K562 (cell line): Measurements from ENCODE around the gene ELSPBP1. TPM values are rescaled to one million over a fixed set of nuclear protein-coding genes. Genes with fewer than 3 reads are reported as not detected.

Experiments used
- ATAC-seq: fragments of 200-7000 bp; cut with Tn5 transposase; 3 replicates; pipeline ENCODE4 v1.9.1; 2020; ENCODE audit warnings: moderate library complexity
- BruUV-seq: library from RNA; stranded (reverse); fragments of 400-500 nt; replicated peaks from 2 replicates; lab custom pipeline; 2021; lab: Mats Ljungman, UMichigan
- CTCF ChIA-PET: fragments of 300-600 bp; formaldehyde crosslinking; extraction: SDS; loops from one replicate; lab custom pipeline; 2021; ENCODE audit warnings: low intra/inter-chr PET ratio; lab: Yijun Ruan, JAX
- POLR2A ChIA-PET: fragments of 300-600, 350-650 bp; sonication (Branson Sonifier 250); formaldehyde crosslinking; extraction: SDS; loops from one replicate; lab custom pipeline; 2021; ENCODE audit warnings: antibody characterized with exemption, inconsistent platforms; lab: Yijun Ruan, JAX
- DNase-seq, 4 experiments: peaks; one replicate each; pipeline versions ENCODE4 v3.0.0 to v3.0.0-alpha.2; 2011 to 2018; ENCODE audit warnings: low spot score in 3 of 4, mixed read lengths in 3 of 4; ENCODE audit errors: extremely low read depth in 1 of 4
- FAIRE-seq: peaks from 2 replicates; lab custom pipeline; 2011; peaks lifted over from hg19 to GRCh38; lab: Jason Lieb, UNC
- H2AFZ ChIP-seq: 2 replicates; pipeline ENCODE4 v1.6.0; 2011; ENCODE audit warnings: low read depth, low read length, control low read depth, inconsistent platforms
- H3K27ac ChIP-seq: fragments of 200-600 bp; 3 replicates; pipeline ENCODE4 v1.8.0; 2011; ENCODE audit warnings: low read depth, mild to moderate bottlenecking, control low read depth, inconsistent platforms, low read length, moderate library complexity, mixed read lengths; ENCODE audit errors: extremely low read depth
- H3K27me3 ChIP-seq, 2 experiments: fragments of 300-600 bp in 1 of 2; 2 replicates in 1 of 2; 3 replicates in 1 of 2; pipeline versions ENCODE4 v1.6.0 to v1.8.0; 2011; ENCODE audit warnings: inconsistent platforms in 2 of 2, low read length in 2 of 2, mild to moderate bottlenecking in 1 of 2, mixed read lengths in 1 of 2, moderate library complexity in 1 of 2; ENCODE audit not compliant: control insufficient read depth in 2 of 2, insufficient read depth in 2 of 2
- H3K36me3 ChIP-seq: fragments of 300-600 bp; 3 replicates; pipeline ENCODE4 v1.8.0; 2011; ENCODE audit warnings: mild to moderate bottlenecking, low read length, inconsistent platforms; ENCODE audit not compliant: control insufficient read depth, insufficient read depth
- H3K4me1 ChIP-seq, 2 experiments: fragments of 200-600 bp in 1 of 2; replicated peaks in 1 of 2; 2 replicates in 1 of 2; 3 replicates in 1 of 2; pipeline versions ENCODE4 v1.5.1 to v1.8.0; 2011; ENCODE audit warnings: inconsistent platforms in 2 of 2, low read length in 2 of 2, mild to moderate bottlenecking in 1 of 2, mixed read lengths in 1 of 2, moderate library complexity in 1 of 2; ENCODE audit not compliant: control insufficient read depth in 2 of 2, insufficient read depth in 2 of 2
- H3K4me2 ChIP-seq: 2 replicates; pipeline ENCODE4 v1.6.1; 2011; ENCODE audit warnings: low read length, control low read depth, inconsistent platforms, mixed read lengths; ENCODE audit not compliant: insufficient read depth
- H3K4me3 ChIP-seq: fragments of 200-600 bp; sonication (generic), shearing (Covaris generic); 2 replicates; pipeline ENCODE4 v1.5.1; 2016; ENCODE audit warnings: control low read depth, inconsistent platforms
- H3K79me2 ChIP-seq: fragments of 200-600 bp; 3 replicates; pipeline ENCODE4 v1.8.0; 2011; ENCODE audit warnings: low read length, inconsistent platforms; ENCODE audit not compliant: control insufficient read depth, insufficient read depth
- H3K9ac ChIP-seq, 2 experiments: 2 replicates each; pipeline versions ENCODE4 v1.6.0 to v1.6.1; 2011; ENCODE audit warnings: low read depth in 2 of 2, low read length in 2 of 2, control low read depth in 1 of 2, inconsistent platforms in 1 of 2, mild to moderate bottlenecking in 1 of 2, mixed read lengths in 1 of 2; ENCODE audit not compliant: insufficient read depth in 1 of 2
- H3K9me1 ChIP-seq: one replicate; pipeline ENCODE4 v1.6.0; 2011; ENCODE audit warnings: inconsistent platforms, mild to moderate bottlenecking, low read length, moderate library complexity; ENCODE audit not compliant: control insufficient read depth, insufficient read depth
- H3K9me3 ChIP-seq: replicated peaks from 2 replicates; pipeline ENCODE4 v1.5.1; 2011; ENCODE audit warnings: low read depth, low read length, inconsistent platforms; ENCODE audit not compliant: control insufficient read depth, insufficient read depth
- H4K20me1 ChIP-seq: replicated peaks from 2 replicates; pipeline ENCODE4 v1.6.1; 2011; ENCODE audit warnings: low read length, inconsistent platforms, mixed read lengths; ENCODE audit not compliant: control insufficient read depth, insufficient read depth
- BRF1 ChIP-seq: IDR thresholded peaks from 3 replicates; pipeline ENCODE4 v1.6.1; 2011; ENCODE audit warnings: borderline replicate concordance, mild to moderate bottlenecking; ENCODE audit not compliant: insufficient read length; ENCODE audit errors: extremely low read depth
- CHD4 ChIP-seq: fragments of 200-600 bp; sonication (generic); IDR thresholded peaks from 3 replicates; pipeline ENCODE4 v1.6.1; 2012; ENCODE audit warnings: low read depth, mild to moderate bottlenecking, mixed read lengths, low read length, inconsistent platforms; ENCODE audit not compliant: insufficient read depth, insufficient replicate concordance, poor library complexity, severe bottlenecking
- GATAD2B ChIP-seq: fragments of 450-650 bp; IDR thresholded peaks from 2 replicates; pipeline ENCODE4 v1.6.1; 2017; ENCODE audit warnings: mild to moderate bottlenecking, borderline replicate concordance
- MTA1 ChIP-seq: fragments of 450-650 bp; IDR thresholded peaks from 2 replicates; pipeline ENCODE4 v1.6.1; 2017; ENCODE audit warnings: borderline replicate concordance
- POLR2AphosphoS5 ChIP-seq: IDR thresholded peaks from 2 replicates; pipeline ENCODE4 v1.6.1; 2011; ENCODE audit warnings: mild to moderate bottlenecking, low read depth, low read length, moderate library complexity; ENCODE audit not compliant: control insufficient read depth, insufficient read depth
- WGBS: fragments of 100-300 bp; shearing (Covaris generic); methylation state at CpG from one replicate; pipeline ENCODE4 v1.1.6; 2016; ENCODE audit warnings: low coverage, mixed read lengths; ENCODE audit not compliant: insufficient coverage; ENCODE audit errors: missing lambda C conversion rate; 5-methylcytosine and 5-hydroxymethylcytosine counted together
- in situ Hi-C: fragments of 300-500 bp; cut with MboI; formaldehyde crosslinking; loops from 4 replicates; pipeline ENCODE4 v1.15.0; 2018; ENCODE audit warnings: inconsistent platforms, mixed read lengths
- intact Hi-C: fragments of 100-400 bp; cut with micrococcal nuclease; formaldehyde crosslinking; loops from 2 replicates; pipeline ENCODE4 v1.14.2; 2022
- polyA plus RNA-seq, 8 experiments: library from polyadenylated mRNA; depleted of rRNA in 4 of 8; stranded (reverse) in 5 of 8; unstranded in 3 of 8; fragments of >200 nt; fragmentation: Nextera tagmentation in 2 of 8; fragmentation: Illumina TruSeq in 1 of 8; extraction: Ambion mirVana in 2 of 8; extraction: Trizol in 1 of 8; gene quantifications; 2 replicates each; pipeline versions ENCODE4 v1.2.1 to v1.2.3, GENCODE V29; 2011 to 2014; ENCODE audit warnings: inconsistent platforms in 1 of 8, missing spikeins in 1 of 8
- total RNA-seq, 7 experiments: library from RNA; depleted of rRNA in 6 of 7; stranded (reverse); fragments of >200 nt in 6 of 7; fragmentation: Illumina TruSeq in 2 of 7; extraction: Trizol in 2 of 7; gene quantifications; 2 replicates each; pipeline versions ENCODE4 v1.2.1 to v1.2.3, GENCODE V29; 2011 to 2021; ENCODE audit warnings: low replicate concordance in 1 of 7
- TF ChIP-seq, protein P1 (sequence below): IDR thresholded peaks from 2 replicates; pipeline ENCODE4 v1.6.1; 2016; ENCODE audit warnings: missing genetic modification characterization, missing compliant biosample characterization

The ELSPBP1 gene
- total and polyA plus RNA-seq, 9 of the 15 experiments (the other 6 are each of a cell fraction or from before 2014, with no cell fraction given), result not detected

DNA sequence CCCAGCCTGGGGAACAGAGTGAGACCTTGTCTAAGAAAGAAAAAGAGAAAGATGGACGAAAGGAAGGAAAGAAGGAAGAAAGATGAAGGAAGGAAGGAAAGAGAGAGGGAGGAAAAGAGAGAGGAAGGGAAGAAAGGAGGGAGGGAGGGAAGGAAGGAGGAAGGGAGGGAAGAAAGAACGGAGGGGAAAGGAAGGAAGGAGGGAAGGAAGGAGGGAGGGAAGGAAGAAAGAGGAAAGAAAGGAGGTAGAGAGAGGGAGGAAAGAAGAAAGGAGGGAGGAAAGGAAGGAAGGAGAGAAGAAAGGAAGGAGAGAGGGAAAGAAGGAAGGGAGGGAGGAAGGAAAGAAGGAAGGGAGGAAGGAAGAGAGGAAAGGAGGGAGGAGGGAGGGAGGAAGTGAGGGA lies 28.6 kb downstream of the ELSPBP1 start:
- no peaks in the 10 kb centered on the region for H3K36me3 ChIP-seq
- no peak overlapping the region for H3K4me3 ChIP-seq
- CTCF ChIA-PET, result no interaction called here
- H3K27me3 ChIP-seq, result peaks cover 13 to 35% of the 10 kb centered on the region in 2 experiments
- H4K20me1 ChIP-seq, result no peaks in the 10 kb centered on the region; the same call in 1 of the 2 replicates
- intact Hi-C loops, result no loop called here
- in situ Hi-C loops, result no loop called here
- no peak for DNase-seq
- no peak overlapping the region for H3K27ac ChIP-seq
- no peaks in the 10 kb centered on the region for H3K4me1 ChIP-seq
- FAIRE-seq, result no peak
- H2AFZ ChIP-seq, result no peak overlapping the region
- no peaks in the 10 kb centered on the region for H3K79me2 ChIP-seq
- no peak overlapping the region for H3K9ac ChIP-seq
- no TSS peak for BruUV-seq
- no peaks in the 10 kb centered on the region for H3K9me3 ChIP-seq
- 0% methylated on average over 1 of the region's 2 CpGs for WGBS
- no peak overlapping the region for H3K4me2 ChIP-seq
- POLR2A ChIA-PET, result no interaction called here
- TF ChIP-seq, protein P1, sequence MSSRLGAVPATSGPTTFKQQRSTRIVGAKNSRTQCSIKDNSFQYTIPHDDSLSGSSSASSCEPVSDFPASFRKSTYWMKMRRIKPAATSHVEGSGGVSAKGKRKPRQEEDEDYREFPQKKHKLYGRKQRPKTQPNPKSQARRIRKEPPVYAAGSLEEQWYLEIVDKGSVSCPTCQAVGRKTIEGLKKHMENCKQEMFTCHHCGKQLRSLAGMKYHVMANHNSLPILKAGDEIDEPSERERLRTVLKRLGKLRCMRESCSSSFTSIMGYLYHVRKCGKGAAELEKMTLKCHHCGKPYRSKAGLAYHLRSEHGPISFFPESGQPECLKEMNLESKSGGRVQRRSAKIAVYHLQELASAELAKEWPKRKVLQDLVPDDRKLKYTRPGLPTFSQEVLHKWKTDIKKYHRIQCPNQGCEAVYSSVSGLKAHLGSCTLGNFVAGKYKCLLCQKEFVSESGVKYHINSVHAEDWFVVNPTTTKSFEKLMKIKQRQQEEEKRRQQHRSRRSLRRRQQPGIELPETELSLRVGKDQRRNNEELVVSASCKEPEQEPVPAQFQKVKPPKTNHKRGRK, result peak; percentile 86
- TF ChIP-seq POLR2AphosphoS5 (no peak), BRF1 (no peak), MTA1 (0 out of 2 replicates have a peak, but pooled peaks have one; percentile 48), GATAD2B (no peak), CHD4 (no peak)
- TF ChIP-seq, all 486 proteins: peak for 2
- no peaks in the 10 kb centered on the region for H3K9me1 ChIP-seq
- no peak for ATAC-seq
